ENCODE measurements around the gene TNFRSF8.

DNA sequence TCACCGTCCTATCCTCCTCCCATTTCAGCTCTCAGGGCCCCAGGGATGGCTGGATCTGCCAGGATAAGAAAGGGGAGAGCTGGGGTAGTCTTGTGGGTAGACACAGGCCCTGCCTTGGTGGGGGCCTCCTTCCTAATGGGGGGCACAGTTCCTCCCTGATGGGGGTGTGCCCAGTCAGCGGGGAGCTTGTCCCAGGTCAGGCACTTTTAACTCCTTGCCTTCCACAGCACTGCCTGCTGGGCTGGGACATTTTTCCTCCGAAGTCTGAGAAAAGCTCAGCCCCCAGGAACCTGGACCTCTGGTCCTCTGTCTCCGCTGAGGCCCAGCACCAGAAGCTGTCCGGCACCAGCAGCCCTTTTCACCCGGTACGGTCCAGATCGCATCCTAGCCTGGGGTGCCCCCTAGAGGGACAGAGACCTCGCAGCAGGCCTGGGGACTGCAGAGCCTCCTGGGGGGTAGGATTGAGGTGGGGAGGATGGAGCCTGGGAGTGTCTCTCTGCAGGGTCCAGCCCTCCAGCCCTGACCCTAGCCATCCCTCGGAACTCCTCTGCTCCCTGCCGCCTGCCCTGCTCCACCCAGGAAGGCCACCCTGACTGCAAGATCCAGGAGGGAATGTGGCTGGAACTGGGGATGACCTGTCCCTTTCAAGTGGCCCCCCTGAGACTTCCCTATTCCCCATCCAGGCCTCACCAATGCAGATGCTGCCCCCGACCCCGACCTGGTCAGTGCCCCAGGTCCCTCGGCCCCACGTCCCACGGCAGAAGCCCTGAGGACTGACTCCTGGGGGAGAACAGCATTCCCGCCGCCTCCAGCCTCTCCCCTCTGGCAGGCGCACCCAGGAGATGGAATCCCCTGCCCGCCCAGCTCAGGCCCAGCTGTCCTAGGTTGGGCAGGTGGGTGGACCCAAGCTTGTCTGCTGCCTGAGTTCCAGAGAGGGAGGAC lies 31.8 kb upstream of the TNFRSF8 start:
- TF ChIP-seq, protein P1, sequence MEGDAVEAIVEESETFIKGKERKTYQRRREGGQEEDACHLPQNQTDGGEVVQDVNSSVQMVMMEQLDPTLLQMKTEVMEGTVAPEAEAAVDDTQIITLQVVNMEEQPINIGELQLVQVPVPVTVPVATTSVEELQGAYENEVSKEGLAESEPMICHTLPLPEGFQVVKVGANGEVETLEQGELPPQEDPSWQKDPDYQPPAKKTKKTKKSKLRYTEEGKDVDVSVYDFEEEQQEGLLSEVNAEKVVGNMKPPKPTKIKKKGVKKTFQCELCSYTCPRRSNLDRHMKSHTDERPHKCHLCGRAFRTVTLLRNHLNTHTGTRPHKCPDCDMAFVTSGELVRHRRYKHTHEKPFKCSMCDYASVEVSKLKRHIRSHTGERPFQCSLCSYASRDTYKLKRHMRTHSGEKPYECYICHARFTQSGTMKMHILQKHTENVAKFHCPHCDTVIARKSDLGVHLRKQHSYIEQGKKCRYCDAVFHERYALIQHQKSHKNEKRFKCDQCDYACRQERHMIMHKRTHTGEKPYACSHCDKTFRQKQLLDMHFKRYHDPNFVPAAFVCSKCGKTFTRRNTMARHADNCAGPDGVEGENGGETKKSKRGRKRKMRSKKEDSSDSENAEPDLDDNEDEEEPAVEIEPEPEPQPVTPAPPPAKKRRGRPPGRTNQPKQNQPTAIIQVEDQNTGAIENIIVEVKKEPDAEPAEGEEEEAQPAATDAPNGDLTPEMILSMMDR (IDR thresholded peaks at IDR 0.05), result peak; percentile 24 to 54 (median 52)
- no peak for TF ChIP-seq POLR2A (IDR thresholded peaks at IDR 0.05)

Measured in adrenal gland (tissue), 5 donors.